A673 (cell line): ENCODE results near the gene LRP1B.
"Not testable (repeated sequence)": the region's sequence is repeated elsewhere in the genome, so short reads cannot be mapped to it uniquely, and the experiment has no call there.

Experiments
- CTCF ChIP-seq: fragments of 300-800, 200-600 bp; sonication (generic); conservative IDR thresholded peaks from 2 replicates; pipeline ENCODE4 v1.5.1; 2017; ENCODE audit warnings: low read depth, mild to moderate bottlenecking, antibody characterized with exemption, low read length, moderate library complexity, mixed read lengths
- EZH2 ChIP-seq: fragments of 200-600 bp; sonication (generic); IDR thresholded peaks from 2 replicates; pipeline ENCODE4 v1.6.1; 2017; ENCODE audit warnings: borderline replicate concordance, low read depth, mild to moderate bottlenecking, mixed read lengths, antibody characterized with exemption, low read length; ENCODE audit not compliant: poor library complexity, severe bottlenecking

- TF ChIP-seq CTCF, EZH2: not testable (repeated sequence)
Measured at GRCh38 chr2:140650134-140650533, 1480.7 kb downstream of the LRP1B start.
